Panc1 (cell line): Measurements from ENCODE around the gene ADAMTS6. TPM values are rescaled to one million over a fixed set of nuclear protein-coding genes. Genes with fewer than 3 reads are reported as not detected.

ENCODE experiments used
- ATAC-seq: fragments of 200-7000 bp; cut with Tn5 transposase; 2 replicates; pipeline ENCODE4 v1.9.1; 2020; ENCODE audit warnings: mild to moderate bottlenecking, moderate library complexity
- BruUV-seq: library from RNA; stranded (reverse); fragments of 400-500 nt; replicated peaks from 2 replicates; lab custom pipeline; 2021; lab: Mats Ljungman, UMichigan
- CTCF ChIA-PET: fragments of 300-600 bp; sonication (Branson Sonifier 250); formaldehyde crosslinking; loops from one replicate; lab custom pipeline; 2022; ENCODE audit warnings: antibody characterized with exemption; lab: Charles Lee
- POLR2A ChIA-PET: fragments of 300-600 bp; sonication (Branson Sonifier 250); formaldehyde crosslinking; loops from one replicate; lab custom pipeline; 2022; ENCODE audit warnings: antibody characterized with exemption; lab: Charles Lee
- DNase-seq: peaks from one replicate; pipeline ENCODE4 v3.0.0-alpha.2; 2010; ENCODE audit warnings: low read depth, low spot score
- H3K27ac ChIP-seq: 2 replicates; pipeline ENCODE4 v1.5.1; 2011; ENCODE audit warnings: mild to moderate bottlenecking, low read length, inconsistent platforms
- H3K27me3 ChIP-seq: fragments of 200-500 bp; sonication (Bioruptor generic); 2 replicates; pipeline ENCODE4 v1.6.0; 2014; ENCODE audit warnings: low read length, inconsistent platforms; ENCODE audit not compliant: control insufficient read depth, insufficient read depth
- H3K36me3 ChIP-seq: fragments of 200-500 bp; sonication (Bioruptor generic); 2 replicates; pipeline ENCODE4 v1.5.1; 2014; ENCODE audit warnings: inconsistent platforms, mild to moderate bottlenecking, low read length, moderate library complexity; ENCODE audit not compliant: control insufficient read depth, insufficient read depth
- H3K4me1 ChIP-seq: 2 replicates; pipeline ENCODE4 v1.5.1; 2011; ENCODE audit warnings: inconsistent platforms, mild to moderate bottlenecking, low read length, moderate library complexity; ENCODE audit not compliant: control insufficient read depth, insufficient read depth
- H3K4me3 ChIP-seq, 2 experiments: 2 replicates each; pipeline ENCODE4 v1.5.1; 2011 to 2012; ENCODE audit warnings: low read depth in 2 of 2, low read length in 2 of 2, mild to moderate bottlenecking in 2 of 2, inconsistent platforms in 1 of 2, moderate library complexity in 1 of 2
- H3K9me3 ChIP-seq: fragments of 200-500 bp; sonication (Bioruptor generic); 2 replicates; pipeline ENCODE4 v1.5.1; 2014; ENCODE audit warnings: low read depth, mild to moderate bottlenecking, inconsistent platforms, low read length, moderate library complexity; ENCODE audit not compliant: control insufficient read depth, insufficient read depth
- POLR2AphosphoS5 ChIP-seq: IDR thresholded peaks from 2 replicates; pipeline ENCODE4 v1.6.1; 2012; ENCODE audit warnings: mild to moderate bottlenecking, low read depth, low read length, moderate library complexity
- SIN3A ChIP-seq: IDR thresholded peaks from 2 replicates; pipeline ENCODE4 v1.6.1; 2012; ENCODE audit warnings: low read depth, mild to moderate bottlenecking, low read length, moderate library complexity, borderline replicate concordance; ENCODE audit not compliant: insufficient read depth
- TCF7L2 ChIP-seq: IDR thresholded peaks from 2 replicates; pipeline ENCODE4 v1.6.1; 2011; ENCODE audit warnings: mild to moderate bottlenecking, low read depth, low read length, inconsistent platforms
- in situ Hi-C: cut with HindIII; loops from 2 replicates; pipeline ENCODE4 v1.10.0; 2016; ENCODE audit warnings: low sequenced_read_pairs, low pct_unique_long_range_greater_than_20kb
- intact Hi-C: fragments of 100-400 bp; cut with micrococcal nuclease; formaldehyde crosslinking; loops from one replicate; pipeline ENCODE4 v1.10.0; 2022; ENCODE audit not compliant: unreplicated experiment
- total RNA-seq: library from RNA; stranded (reverse); gene quantifications from one replicate; pipeline ENCODE4 v1.2.1, GENCODE V29; 2021; ENCODE audit not compliant: unreplicated experiment
- TF ChIP-seq, protein P1 (sequence below), 2 experiments: IDR thresholded peaks; 2 replicates each; pipeline ENCODE4 v1.6.1; 2011 to 2012; ENCODE audit warnings: low read depth in 2 of 2, control low read depth in 1 of 2, low read length in 1 of 2, mild to moderate bottlenecking in 1 of 2, moderate library complexity in 1 of 2; ENCODE audit not compliant: insufficient read depth in 1 of 2
- TF ChIP-seq, protein P2 (sequence below): fragments of 450-650 bp; IDR thresholded peaks from 2 replicates; pipeline ENCODE4 v1.5.1; 2017; ENCODE audit warnings: mild to moderate bottlenecking

The ADAMTS6 gene
- total RNA-seq, 1 experiment from 2014 or later: 0.64 TPM

DNA sequence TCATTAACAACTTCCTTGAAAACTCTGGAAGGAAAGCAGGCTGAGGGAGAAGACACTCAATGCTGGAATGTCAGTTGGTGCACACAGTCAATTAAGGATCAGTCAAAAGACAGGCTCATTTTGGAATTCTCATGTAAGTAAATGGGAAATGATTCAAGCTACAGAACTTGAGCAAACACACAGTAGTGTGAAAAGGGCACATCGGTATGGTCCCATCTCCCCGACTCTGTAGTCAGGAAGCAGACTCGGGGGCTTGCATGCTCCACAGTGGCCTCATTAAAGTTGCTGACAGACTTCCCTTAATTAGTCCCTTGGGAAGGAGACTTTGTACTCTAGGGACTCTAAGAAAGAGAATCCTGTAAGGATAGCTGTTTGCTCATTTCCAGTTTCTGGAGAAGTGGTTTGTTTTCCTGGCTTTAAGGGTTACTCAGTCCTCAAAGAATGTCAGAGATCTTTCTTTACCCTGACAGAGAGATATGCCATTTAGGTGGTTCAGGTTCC lies 339.2 kb downstream of the ADAMTS6 start:
- ATAC-seq (no peak), DNase-seq (no peak)
- POLR2A ChIA-PET: interaction anchor here (0.6 kb wide), 1 partner anchor 1142 kb away, joined by 4 read pairs; no protein-coding TSS in a partner anchor
- Histone ChIP-seq H3K4me3 (no peak overlapping the region), H3K27me3 (no peaks in the 10 kb centered on the region), H3K9me3 (no peaks in the 10 kb centered on the region), H3K27ac (no peak overlapping the region), H3K36me3 (no peaks in the 10 kb centered on the region), H3K4me1 (no peaks in the 10 kb centered on the region)
- CTCF ChIA-PET: no interaction called here
- intact Hi-C loops: no loop called here
- in situ Hi-C loops: no loop called here
- TF ChIP-seq POLR2AphosphoS5 (no peak), TCF7L2 (no peak), SIN3A (no peak)
- TF ChIP-seq, protein P1, sequence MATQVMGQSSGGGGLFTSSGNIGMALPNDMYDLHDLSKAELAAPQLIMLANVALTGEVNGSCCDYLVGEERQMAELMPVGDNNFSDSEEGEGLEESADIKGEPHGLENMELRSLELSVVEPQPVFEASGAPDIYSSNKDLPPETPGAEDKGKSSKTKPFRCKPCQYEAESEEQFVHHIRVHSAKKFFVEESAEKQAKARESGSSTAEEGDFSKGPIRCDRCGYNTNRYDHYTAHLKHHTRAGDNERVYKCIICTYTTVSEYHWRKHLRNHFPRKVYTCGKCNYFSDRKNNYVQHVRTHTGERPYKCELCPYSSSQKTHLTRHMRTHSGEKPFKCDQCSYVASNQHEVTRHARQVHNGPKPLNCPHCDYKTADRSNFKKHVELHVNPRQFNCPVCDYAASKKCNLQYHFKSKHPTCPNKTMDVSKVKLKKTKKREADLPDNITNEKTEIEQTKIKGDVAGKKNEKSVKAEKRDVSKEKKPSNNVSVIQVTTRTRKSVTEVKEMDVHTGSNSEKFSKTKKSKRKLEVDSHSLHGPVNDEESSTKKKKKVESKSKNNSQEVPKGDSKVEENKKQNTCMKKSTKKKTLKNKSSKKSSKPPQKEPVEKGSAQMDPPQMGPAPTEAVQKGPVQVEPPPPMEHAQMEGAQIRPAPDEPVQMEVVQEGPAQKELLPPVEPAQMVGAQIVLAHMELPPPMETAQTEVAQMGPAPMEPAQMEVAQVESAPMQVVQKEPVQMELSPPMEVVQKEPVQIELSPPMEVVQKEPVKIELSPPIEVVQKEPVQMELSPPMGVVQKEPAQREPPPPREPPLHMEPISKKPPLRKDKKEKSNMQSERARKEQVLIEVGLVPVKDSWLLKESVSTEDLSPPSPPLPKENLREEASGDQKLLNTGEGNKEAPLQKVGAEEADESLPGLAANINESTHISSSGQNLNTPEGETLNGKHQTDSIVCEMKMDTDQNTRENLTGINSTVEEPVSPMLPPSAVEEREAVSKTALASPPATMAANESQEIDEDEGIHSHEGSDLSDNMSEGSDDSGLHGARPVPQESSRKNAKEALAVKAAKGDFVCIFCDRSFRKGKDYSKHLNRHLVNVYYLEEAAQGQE (IDR thresholded peaks at IDR 0.05; ENCODE audit: insufficient read depth in 1 of 2, low read depth in 2 of 2, low read length in 1 of 2): no peak
- TF ChIP-seq, protein P2, sequence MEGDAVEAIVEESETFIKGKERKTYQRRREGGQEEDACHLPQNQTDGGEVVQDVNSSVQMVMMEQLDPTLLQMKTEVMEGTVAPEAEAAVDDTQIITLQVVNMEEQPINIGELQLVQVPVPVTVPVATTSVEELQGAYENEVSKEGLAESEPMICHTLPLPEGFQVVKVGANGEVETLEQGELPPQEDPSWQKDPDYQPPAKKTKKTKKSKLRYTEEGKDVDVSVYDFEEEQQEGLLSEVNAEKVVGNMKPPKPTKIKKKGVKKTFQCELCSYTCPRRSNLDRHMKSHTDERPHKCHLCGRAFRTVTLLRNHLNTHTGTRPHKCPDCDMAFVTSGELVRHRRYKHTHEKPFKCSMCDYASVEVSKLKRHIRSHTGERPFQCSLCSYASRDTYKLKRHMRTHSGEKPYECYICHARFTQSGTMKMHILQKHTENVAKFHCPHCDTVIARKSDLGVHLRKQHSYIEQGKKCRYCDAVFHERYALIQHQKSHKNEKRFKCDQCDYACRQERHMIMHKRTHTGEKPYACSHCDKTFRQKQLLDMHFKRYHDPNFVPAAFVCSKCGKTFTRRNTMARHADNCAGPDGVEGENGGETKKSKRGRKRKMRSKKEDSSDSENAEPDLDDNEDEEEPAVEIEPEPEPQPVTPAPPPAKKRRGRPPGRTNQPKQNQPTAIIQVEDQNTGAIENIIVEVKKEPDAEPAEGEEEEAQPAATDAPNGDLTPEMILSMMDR: no peak
- no TSS peak for BruUV-seq

DNA sequence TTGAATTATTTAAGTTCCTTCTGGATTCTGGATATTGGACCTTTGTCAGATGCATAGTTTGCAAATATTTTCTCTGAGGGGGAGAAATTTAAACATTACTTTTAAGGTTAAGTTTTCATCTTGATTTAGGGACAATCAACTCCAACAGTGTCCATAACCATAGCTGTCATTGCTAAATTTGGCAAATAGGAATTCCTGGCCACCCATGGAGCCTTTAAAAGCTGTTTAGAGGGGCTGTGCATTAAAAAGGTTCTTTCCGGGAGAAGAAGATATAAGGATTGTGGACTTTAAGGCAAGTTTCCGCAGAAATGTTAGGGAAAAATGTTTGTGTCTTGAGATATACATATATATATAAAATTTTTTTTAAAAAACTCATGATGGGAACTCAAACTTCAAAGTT lies 339.7 kb downstream of the ADAMTS6 start:
- no peak overlapping the region for H3K4me3 ChIP-seq
- no peak overlapping the region for H3K27ac ChIP-seq
- ChIA-PET POLR2A (no interaction called here), CTCF (no interaction called here)
- in situ Hi-C loops: no loop called here
- no peak for ATAC-seq
- H3K27me3 ChIP-seq: no peaks in the 10 kb centered on the region
- TF ChIP-seq SIN3A (no peak), TCF7L2 (no peak), POLR2AphosphoS5 (no peak)
- TF ChIP-seq, protein P2: no peak
- TF ChIP-seq, protein P1 (IDR thresholded peaks at IDR 0.05; ENCODE audit: insufficient read depth in 1 of 2, low read depth in 2 of 2, low read length in 1 of 2): no peak
- no peaks in the 10 kb centered on the region for H3K4me1 ChIP-seq
- DNase-seq: no peak
- no peaks in the 10 kb centered on the region for H3K36me3 ChIP-seq
- BruUV-seq: no TSS peak
- H3K9me3 ChIP-seq: no peaks in the 10 kb centered on the region
- intact Hi-C loops: no loop called here
